HG02981 (cell line): Measurements from ENCODE around the gene SERPINA6.
"Not testable (repeated sequence)": the region's sequence is repeated elsewhere in the genome, so short reads cannot be mapped to it uniquely, and the experiment has no call there.

Source experiments
- ATAC-seq: cut with Tn5 transposase; IDR thresholded peaks from one replicate; pipeline ENCODE4 v1.9.1; 2021; ENCODE audit warnings: mild to moderate bottlenecking, moderate library complexity; ENCODE audit not compliant: unreplicated experiment

Gene SERPINA6

GRCh38 chr14:94322648-94323570, at the start of gene SERPINA6:
SERPINA6 (minus strand) TSS chr14:94323336; CDS start chr14:94314648, 8,688 bp downstream.
- no peak for ATAC-seq

DNA sequence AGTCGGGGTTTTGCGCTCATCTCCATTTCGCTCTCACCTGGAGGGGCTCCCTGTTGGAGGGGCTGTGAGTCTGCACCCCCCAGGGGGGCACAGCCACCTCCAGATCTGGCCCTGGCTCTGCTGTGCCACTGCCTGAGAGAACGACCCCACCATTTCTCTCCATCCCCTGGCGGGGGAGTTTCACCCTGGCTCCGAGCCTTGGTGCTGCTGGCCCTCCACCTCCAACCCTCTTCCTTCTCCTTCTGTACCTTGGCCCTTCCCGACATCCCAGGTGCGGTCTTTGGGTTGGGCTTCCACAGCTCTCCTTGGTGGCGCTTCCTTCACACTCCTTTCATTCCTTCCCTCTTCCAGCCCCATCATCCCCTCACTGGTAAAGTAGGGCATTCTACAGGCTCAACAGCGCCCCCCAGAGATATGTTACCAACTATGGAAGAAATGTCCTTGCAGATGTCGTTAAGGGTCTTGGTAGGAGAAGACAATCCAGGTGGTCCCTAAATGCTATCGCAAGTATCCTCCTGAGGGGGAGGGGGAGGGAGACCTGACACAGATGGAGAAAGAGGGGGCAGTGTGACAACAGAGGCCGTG, 49.0 kb upstream of the SERPINA6 start:
- no peak for ATAC-seq

- ATAC-seq = no peak
Measured at GRCh38 chr14:94370524-94370910, 47.4 kb upstream of the SERPINA6 start.

DNA sequence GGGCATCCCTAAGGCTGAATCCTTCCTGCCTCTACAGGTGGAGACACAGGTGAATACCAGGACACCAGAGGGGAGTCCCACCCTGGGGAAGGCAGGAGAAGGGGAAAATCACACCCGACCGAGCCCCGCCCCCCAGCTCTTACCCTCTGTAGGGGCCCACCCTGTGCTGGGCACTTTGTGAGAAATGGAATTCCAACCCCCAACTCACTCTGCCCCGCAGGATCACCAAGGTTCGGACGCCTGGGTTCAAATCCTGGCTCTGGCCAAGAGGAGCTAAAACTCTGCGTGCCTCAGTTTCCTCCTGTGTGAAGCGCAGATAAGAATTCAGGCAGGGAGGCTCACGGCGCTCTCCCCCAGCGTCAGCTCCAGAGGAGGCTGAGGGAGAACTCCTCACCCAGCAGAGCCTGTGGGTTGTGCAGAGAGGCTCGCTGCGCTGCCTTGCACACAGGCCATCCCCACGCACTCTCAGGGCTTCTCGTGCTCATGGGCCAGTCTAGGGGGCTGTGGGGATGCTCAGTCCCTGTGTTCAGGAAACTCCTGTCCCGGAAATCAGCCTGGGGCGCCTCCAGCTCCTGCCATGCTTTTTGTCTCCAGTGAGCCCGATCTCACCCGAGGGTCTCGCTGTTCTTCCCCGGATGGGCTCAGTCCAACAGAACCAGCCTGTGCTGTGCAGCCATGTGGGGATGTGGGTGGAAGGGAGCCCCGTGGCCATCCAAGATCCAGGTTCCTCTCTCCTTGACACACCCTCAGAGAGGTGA, 46.8 kb upstream of the SERPINA6 start:
- not testable (repeated sequence) for ATAC-seq

DNA sequence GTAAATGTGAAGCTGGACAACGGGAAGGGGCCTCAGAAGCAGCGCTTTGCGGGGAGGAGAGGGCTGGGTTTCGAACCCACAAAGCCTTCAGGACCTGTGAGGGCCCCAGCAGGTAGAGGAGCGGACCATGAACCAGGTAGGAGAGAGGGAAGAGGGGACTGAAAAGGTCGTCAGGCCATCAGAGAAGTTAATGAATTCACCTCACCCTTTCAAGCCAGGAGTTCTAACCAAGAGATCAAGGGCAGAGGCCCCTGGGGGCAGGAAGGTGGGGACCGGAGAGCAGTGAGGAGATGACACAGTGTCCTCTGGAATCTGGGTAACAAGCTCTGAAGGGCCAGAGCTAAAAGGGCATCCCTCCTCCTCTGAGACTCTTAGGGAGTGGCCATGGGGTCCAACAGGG, 45.8 kb upstream of the SERPINA6 start:
- no peak for ATAC-seq

DNA sequence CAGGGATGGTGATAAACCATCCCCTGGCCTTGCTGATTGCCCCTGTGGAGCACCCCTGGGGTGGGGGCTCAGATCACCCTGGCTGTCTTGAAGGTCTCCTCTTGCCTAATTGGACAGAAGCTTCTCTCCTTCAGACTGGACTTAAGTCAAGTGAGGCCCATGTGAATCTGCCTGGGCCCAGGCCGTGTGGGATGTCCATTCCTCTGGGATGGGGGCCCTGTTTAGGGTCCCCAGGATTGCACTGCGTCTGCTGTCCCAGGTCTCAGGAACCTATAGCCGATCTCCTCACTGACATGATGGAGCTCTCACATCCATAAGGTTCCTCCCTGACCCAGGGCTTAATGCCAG, 45.1 kb upstream of the SERPINA6 start:
- ATAC-seq = no peak

DNA sequence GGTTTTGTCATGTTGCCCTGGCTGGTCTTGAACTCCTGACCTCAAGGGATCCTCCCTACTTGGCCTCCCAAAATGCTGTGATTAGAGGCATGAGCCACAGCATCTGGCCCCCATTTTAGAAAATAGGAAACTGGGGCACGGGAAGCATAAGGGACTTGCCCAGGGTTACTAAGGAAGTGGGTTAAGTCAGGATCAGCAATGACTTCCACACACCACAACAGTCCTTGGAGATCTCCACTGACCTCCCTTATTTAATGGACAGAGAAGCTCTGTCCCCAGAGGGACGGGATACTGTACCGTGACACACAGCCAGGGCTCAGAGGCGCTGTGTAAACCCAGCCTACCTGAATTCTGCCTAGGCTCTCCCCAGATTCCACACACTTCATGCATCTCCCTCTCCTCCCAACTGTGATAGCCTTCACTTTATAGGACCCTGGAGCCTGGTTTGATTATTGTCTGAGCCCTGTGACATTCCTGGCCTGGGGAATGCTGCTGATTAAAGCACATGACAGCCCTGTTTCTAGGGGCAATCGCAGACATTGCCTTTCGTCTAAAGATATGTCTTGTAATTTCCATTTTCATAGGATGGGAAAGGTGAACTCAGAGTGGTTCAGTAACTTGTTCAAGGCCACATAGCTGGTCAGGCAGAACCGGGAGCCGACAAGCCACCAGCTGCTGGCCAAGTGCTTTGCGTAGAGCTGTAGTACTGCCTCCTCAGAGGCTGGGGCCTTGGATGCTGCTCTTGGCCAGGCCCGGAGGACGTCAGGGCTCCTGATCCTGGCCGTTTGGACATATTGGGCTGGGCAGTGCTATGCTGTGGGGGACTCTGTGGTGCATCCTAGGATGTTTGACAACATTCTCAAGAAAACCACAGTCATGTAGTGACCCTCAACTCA, 44.5 kb upstream of the SERPINA6 start:
- no peak for ATAC-seq

DNA sequence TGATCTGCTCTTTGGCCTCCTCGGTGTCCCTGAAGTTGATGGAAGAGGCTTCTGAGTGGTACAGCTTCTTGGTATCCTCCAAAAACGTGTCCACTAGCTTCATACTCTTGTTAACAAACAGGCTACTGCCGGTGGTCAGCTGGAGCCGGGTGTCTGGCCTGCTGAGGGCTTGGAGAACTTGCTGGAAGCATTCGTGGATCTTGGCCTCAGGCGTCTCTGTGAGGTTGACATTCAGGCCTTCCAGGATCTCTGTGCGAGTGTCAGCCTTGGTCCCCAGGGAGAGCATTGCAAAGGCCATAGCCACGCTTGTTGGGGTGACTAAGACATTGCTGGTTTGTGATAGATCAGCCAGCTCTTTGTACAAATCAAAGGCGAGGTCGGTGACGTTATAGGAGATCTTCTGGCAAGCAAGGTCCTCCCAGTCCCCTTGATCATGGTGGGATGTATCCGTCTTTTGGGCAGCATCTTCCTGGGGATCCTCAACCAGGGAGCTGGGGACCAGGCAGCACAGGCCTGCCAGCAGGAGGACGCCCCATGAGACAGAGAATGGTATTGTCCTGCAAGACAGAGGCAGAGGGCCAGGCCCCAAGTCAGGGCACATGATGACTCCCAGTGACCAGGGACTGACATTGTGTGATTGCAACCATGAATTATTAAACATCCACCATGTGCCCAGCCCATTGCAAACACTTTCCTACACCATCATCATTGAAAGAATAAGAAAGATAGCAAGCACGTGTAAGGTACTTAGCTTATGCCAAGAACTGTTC, 43.2 kb upstream of the SERPINA6 start, which contains the start of gene SERPINA2:
Gene SERPINA2 (minus strand): TSS at position 553 of the 770 bp plus-strand sequence.
- ATAC-seq = no peak

- ATAC-seq = no peak
Measured at GRCh38 chr14:94365624-94366023, 42.5 kb upstream of the SERPINA6 start.

DNA sequence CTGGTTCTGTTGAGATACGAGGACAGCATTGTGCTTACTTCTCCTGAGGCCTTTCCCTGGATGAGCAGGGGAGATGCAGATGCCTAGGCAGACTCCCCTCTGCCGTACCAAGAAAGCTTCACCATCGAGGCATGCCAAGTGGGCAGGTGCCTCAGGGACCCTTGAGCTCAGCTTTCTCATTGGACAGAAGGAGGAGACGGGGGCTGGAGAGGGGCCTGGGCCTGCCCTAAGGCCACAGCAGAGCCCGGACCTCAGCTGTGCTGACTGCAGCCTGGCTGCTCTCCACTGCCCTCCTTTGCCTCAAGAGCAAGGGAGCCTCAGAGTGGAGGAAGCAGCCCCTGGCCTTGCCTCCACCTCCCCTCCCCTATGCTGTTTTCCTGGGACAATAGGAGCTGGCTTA, 41.8 kb upstream of the SERPINA6 start:
- ATAC-seq = no peak

DNA sequence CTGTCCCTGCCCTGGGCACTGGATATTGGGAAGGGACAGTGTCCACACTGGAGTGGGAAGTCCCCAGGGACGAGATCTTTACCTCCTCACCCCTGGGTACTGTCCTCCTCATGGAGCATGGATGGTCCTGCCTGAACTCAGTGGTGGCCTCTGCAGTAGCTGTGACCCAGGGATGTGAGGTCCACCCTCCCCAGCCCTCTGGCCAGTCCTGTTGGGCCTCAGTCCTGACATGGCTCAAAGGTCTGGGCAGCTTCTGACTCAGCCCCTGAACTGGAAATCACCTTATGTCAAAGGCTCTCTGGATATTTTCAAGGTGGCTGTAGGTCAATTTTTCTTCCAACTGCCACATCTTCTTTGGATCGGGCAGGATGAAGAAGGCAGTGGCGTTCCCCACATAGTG, 40.9 kb upstream of the SERPINA6 start:
- no peak for ATAC-seq

DNA sequence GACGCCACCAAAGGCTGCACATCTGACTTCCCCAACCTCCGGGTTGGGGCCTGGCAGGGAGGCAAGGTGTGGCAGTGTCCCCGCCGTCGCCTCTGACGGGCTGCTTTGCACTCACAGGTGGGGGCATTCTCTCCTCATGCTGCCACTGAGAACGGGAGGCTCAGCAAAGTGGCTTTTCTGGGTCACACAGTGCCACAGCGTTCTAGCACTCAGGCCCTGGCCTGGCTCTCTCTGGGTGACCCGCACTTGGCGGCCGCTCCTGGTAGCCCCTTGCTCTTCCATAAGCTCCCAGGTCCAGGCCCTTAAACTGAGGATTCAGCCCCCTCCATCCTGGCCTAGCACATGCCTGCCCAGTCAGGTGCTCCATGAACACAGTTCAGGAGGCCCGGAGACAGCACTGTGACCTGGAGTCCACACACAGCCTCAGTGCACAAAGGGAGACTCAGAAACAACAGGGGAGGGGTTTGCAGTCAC, 40.1 kb upstream of the SERPINA6 start:
- ATAC-seq = no peak

- no peak for ATAC-seq
Measured at GRCh38 chr14:94362614-94363133, 39.5 kb upstream of the SERPINA6 start.

DNA sequence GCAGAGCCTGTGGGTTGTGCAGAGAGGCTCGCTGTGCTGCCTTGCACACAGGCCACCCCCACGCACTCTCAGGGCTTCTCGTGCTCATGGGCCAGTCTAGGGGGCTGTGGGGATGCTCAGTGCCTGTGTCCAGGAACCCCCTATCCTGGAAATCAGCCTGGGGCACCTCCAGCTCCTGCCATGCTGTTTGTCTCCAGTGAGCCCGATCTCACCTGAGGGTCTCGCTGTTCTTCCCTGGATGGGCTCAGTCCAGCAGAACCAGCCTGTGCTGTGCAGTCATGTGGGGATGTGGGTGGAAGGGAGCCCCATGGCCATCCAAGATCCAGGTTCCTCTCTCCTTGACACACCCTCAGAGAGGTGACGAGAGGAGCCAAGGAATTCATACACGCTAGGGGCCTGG, 38.5 kb upstream of the SERPINA6 start:
- ATAC-seq = no peak

DNA sequence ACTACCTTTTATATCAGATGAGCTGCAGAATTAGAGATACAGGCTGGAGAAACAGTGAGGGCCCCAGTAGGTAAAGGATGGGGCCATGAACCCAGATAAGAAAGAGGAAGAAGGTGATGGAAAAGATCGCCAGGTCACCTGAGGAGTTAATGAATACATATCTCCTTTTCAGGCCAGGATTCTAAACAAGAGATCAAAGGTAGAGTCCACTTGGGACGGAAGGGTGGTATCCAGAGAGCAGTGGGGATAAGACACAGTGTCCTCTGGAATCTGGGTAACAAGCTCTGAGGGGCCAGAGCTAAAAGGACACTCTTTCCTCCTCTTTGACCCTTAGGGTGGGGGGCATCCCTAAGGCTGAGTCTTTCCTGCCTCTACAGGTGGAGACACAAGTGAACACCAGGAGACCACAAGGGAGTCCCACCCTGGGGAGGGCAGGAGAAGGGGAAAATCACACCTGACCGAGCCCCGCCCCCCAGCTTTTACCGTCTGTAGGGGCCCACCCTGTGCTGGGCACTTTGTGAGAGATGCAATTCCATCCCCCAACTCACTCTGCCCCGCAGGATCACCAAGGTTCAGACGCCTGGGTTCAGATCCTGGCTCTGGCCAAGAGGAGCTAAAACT, 37.9 kb upstream of the SERPINA6 start:
- no peak for ATAC-seq

- ATAC-seq = no peak
Measured at GRCh38 chr14:94357166-94357565, 34.0 kb upstream of the SERPINA6 start.

DNA sequence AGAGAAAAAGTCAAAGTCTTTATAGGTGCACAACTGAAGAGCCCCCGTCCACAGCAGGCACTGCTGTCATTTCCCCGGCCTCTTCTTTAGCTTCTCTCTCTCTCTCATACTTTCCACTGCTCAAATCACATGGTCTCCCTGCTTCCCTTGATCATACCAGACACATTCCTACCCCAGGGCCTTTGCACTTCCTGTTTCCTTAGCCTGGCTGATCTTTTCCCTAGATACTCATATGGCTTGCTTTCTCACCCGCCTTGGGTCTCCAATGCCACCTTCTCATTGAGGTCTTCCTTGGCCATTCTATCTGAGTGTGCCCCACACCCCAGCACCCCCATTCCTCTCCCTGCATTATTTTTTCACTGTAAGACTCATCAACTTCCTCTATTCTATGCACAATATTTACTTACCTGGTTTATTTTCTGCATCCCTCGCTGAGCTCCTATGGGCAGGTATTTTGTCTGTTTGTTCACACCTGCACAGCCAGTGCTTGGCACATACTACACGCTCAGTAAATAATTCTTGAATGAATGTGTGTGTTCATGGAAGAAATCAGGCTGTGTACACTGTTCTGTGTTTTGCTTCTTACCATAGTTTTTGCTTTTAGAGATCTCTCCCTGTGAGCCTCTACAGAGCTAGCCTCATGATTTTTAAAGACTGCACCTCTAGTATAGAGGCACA, 33.4 kb upstream of the SERPINA6 start:
- ATAC-seq = no peak

- no peak for ATAC-seq
Measured at GRCh38 chr14:94355191-94355794, 32.2 kb upstream of the SERPINA6 start.
